HG02623 (cell line): ENCODE results near the gene CISH.

Experiments
- ATAC-seq: cut with Tn5 transposase; IDR thresholded peaks from one replicate; pipeline ENCODE4 v1.9.1; 2021; ENCODE audit warnings: moderate library complexity; ENCODE audit not compliant: unreplicated experiment

CISH gene

DNA sequence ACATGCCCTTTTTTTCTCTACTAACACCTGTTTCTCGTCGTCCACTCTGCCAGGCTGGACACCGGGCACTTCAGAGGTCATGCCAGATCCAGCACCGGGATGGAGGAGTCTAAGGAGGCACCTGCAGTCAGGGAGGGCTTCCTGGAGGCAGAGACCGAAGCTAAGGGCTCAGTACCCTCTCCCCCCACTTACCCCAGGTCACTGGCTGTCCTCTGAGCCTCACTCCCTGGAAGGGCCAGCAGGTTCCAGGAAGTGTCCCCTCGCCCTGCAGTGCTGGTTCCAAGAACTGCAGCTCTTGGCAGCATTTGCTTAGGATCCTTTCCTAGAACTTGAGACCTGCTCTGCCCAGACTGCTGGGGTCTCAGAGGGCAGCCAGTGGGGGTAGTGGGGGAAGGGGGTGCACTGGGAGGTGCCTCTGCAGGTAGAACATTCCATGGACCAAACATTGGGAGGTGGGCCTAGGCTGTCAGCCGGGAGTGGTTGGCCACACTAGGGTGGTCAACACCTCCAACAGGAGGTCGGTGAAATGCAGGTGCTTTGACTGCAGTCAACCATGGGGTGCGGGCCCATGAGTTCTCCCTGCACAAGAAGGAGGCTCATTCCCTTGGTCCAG, 11.3 kb downstream of the CISH start:
- no peak for ATAC-seq

DNA sequence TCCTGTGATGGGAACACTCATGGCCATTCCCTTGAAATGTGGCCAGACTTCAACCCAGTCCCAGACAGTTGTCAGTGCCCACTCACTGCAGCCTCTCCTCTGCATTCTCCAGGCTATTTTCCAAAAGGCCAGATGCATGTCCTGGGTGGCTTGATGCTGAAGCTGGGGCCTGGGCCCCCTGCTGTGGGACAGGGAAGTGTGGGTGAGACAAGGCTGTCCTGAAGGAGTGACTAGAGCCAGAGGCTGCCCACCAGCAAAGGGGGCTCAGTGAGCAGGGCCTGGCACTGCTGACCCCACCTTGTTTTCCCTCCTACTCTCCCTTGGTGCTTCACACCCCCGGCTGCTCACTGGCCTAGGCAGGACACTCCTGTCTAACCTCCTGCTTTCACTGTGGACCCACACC, 11.9 kb downstream of the CISH start:
- no peak for ATAC-seq

DNA sequence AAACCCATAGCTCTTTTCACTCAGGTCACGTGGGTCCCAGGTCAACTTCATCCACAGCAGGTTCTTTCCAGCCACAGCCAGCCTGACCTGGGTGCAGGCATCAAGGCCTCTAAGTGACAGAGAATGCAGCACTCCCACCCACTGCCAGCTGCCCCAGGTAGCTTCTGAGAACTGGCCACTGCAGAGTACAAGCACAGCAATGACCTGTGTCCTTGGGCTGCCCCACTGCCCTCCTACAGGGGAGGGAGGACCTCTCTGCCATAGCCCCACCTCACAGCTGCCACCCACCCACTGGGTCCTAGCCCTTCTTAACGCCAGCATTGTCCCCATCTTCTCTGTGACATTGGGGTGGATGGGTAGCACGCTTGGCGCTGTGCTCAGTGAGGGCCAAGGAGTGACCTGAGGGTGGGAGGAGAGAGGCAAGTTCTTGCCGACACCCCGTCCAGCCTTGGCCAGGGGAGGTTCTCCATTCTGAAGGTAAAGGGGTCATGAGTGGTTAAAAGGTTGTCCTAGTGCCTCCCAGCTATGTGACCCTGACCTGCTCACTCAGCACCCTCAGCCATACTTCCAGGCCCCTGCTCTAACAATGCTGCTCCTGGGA, 12.4 kb downstream of the CISH start:
- no peak for ATAC-seq

DNA sequence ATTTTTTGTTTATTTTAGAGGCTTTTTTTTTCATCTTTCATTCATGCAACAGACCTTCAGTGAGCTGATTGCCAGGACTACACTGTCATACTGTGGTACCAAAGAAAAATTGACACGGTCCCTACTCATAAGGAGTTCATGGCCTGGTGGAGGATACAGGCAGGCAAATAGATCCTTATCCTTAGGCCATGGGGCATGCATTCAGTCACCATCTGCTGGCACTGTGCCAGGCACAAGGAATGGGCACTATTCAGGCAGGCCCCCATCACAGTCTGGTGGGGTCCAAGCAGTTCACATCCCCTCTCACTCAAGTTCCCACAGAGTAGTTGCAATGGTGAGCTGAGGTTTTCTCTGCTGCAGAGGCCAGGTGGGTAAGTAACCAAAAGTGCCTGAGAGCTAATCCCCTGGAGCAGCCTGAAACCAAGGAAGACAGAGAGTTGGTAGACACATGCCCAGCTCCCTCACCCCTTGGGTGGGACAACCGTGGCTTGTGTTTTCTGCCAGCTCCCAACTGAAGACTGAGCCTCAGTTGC, 17.3 kb downstream of the CISH start:
- ATAC-seq, result no peak

DNA sequence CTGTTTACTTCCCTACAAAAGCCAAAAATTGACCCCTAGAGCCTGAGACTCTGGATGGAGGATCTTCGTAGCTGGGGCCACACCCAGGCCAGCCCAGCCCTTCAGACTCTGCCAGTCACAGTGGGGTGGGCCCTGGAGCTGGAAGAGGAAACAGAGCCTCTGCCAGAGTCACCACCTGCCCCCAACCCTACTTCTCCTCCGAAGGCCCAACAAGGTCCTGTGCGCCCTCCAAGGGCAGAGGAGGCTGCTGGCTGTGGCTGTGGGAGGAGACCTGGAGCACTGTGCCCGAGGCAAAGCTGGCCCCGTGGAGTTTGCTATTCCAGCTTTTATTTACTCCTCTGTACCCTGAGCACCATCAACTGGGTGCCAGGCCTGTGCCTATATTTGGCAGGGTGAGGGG, 19.0 kb downstream of the CISH start:
- no peak for ATAC-seq

DNA sequence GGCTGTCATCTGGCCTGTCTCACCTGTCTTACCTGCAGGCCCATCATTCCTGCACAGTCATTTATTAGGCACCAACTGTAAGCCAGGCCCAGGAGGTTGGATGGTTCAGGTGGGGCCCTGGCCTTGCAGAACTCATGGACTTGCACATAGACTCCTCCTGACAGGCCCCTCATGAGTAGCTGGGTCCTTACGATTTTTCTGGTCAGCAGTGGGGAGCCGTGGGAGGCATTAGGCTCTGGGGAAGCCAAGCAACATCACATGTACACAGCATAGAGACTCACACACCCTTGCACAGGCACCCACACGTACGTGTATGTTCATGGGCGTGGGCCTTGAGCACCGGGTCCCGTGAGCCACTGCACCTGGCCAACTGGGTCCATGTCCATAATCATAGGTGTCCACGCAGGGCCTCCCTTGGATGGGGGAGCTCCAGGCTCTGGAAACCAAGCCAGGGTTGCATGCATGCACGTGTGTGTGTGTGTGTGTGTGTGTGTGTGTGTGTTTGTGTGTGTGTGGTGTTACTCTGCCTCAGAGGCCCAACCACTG, 20.3 kb downstream of the CISH start:
- ATAC-seq, result no peak

DNA sequence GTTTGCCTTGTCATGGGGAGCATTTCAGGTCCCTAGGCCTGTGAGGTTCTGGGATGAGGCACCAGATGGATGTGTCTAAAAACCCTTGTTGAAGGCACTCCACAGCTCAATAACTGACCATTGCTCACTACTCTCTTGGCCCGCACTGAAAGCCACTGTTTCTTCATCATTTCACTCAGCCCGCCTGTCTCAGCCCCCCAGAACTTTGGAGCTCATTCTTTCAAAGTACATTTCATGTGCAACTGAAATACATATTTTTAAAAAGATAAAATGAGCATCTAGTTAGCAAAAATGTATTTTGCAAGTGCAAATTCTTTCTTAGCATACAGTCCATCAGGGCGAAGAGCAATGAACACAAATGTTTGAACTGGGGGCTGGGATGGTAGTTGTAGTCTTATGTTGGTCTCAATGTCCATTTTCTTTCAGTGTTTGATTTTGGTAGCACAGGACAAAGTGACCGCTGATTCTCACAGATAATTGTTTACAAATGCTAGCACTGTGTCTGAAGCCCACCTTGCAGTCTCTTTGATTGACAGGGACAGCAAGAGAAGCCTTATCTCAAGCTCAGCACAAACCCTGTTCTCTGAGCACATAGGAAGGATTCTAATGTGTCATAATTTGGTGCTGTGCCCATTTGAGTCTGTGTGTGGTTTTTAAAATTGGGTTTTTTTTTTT, 22.7 kb downstream of the CISH start:
- ATAC-seq, result no peak

DNA sequence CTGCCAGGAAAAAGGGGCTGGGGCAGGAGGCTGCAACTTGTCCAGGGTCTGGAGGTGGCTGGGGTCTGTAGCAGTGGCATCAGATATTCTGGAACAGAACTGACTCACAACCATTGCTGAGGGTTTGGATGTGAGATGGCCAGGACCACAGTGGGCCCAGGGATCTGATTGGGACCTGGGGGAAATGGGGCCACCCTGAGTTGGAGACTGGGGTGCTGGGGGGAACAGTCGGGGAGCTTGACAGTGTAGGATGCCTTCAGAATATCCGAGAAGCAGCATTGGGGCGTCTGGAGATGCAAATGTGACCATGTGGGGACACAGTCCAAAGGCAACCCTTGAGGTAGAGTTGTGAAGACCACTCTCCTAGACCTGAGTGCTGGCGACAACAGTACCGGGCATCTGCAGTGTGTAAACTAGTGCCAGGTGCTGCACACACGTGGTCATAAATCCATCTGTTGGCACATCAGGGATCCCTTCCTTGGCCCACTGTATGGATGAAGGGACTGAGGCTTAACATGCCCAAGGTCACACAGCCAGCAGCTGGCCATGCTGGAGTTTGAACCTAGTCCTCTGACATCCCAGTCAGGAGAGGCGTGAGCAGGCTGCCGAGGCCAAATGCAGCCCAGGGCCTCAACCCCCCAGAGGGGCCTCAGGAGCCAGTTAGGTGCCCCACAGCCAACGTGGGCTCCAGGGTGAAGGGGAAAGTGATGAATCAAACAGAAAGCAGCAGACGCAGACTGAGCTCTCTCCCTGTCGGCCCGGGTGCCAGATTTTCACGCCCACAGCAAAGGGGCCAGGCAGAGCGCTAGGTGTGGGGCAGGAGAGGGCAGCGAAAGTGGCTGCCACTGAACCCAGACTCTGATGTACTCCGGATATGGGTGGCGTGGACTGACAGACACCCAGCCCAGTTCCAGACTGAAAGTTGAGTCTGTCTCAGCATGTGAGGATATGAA, 23.5 kb downstream of the CISH start:
- ATAC-seq, result no peak

DNA sequence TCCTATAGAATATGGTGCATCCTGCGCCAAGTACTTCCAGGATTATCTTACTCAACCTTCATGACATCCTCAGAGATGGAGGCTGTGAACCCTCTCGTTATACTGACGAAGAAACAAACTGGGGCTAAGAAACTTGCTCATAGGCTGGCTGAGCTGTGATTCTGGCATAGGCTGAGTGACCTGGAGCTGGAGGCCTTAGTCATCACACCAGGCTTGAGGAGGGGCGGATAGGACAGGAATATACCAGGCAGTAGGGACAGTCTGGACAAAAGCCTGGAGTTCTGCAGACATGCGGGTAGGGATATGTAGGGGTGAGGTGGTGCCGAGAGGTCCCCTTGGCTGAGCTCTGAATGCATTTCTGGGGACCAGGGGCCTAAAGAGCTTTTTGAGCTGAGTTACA, 24.2 kb downstream of the CISH start:
- ATAC-seq, result no peak

DNA sequence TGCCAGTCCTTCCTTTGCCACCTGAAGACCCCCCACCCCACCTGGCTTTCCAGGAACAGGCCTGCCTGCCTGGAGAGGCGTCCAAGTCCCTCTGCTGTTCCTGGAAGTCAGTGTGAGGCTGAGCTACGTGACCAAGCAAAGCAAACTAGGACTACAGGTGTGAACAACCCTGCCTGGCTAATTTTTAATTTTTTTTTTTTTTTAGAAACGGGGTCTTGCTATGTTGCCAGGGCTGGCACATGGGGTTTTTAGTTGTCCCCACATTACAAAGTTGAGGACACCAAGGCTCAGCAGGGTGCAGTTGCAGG, 24.9 kb downstream of the CISH start:
- ATAC-seq, result no peak

DNA sequence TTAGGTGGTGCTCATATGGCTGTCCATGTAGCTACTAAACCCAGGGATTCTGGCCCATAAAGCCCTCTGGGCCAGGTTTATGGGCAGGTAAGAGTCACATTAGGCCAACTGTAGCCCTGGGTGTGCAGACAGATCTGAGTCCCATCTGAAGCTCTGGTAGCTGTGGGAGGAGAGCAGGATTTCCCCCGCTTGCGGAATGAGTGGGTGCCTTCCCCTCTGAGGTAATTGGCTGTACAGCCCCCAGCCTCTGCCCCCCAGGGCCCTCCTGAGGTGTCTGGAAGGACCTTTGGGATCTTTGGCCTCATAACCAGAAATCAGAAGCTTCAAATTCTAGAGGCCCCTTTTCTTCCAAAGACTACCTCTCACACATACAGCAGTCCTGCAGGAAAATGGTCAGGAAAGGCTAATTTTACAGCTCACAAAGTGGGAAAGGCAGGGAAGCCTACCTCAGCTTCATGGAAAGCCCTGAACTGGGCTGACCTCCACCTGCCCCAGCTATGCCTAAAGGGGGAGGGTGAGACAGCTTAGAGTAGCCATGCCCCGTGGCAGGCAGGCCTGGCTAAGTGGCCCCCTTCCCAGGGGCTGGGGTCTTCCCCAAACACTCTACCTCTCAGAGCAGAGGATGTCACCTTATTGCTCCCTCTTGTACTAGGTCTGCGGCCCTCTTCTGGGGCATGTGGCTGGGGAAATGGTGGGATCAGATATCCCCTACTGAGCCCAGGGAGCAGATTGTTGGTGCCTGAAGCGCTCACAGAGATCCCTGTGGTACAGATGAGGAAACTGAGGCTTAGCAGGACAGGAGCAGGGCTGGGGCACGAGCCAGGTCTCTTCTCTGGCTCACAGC, 25.4 kb downstream of the CISH start:
- ATAC-seq, result no peak

DNA sequence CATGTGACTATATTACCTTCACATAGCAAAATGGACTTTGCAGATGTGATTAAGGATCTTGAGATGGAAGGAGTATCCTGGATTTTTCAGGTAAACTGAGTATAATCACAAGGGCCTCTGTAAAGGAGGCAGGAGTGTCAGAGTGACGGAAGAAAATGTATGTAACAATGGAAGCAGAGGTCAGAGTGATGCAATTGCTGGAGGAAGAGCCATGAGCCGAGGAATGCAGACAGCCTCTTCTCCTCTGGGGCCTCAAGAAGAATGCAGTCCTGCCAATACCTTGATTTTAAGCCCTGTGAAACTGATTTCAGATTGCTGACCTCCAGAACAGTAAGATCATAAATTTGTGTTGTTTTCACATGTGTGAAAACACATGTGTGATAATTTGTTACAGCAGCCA, 27.2 kb downstream of the CISH start:
- ATAC-seq, result no peak

DNA sequence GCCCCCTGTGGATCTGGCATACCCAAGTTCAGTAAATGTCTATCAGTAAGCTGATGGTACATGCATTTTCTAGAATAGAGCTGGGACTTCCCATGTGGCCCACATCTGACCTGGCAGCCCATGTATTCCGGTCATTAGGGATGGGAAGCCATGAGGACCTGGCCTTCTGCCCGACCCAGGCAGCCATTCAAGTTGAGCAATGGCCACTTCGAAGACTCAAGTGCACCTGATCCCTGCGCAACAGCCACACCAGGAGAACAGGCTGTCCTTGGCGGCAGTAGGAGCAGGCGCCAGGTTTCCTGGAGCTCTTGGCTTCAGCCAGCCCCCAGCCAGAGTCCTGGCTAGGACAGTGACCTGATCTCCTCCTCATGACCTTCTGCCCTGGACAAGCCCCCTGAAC, 27.7 kb downstream of the CISH start:
- ATAC-seq, result no peak

DNA sequence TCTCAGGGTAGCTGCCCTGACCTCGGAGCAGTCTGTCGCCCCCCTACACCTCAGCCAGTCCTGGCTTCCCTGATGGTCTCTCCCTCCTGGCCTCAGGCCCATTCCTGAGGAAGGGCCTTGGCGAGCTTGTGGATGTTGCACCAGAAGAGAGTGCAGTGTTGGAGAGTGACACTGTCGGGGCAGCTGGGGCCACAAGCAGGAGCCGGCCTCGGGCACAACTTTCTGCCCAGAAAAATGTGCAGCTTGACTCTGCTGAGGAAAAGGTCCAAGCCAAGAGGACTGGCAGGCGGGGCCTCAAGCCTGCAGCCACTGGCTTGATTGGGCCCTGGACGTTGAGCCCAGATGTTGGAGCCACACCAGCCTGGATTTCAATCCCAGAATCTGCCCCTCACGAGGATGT, 29.5 kb downstream of the CISH start:
- no peak for ATAC-seq

DNA sequence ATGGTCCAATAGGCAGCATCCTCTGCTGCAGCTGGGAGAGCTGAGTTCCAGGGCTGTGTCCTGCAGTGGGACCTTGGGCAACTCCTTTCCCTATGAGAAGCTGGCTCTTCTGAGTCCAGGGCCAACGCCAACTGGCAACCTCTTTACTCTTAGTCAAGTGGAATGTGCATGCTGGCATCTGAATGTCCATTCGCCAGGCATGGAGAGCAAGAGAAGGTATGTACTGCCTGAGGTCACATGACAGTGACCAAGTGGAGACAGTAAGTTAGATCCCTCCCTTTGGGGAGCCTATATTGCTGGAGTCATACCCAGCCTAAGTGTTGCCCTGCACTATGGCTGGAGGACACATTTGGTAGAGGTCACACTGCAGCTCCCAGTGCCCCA, 30.1 kb downstream of the CISH start:
- no peak for ATAC-seq

DNA sequence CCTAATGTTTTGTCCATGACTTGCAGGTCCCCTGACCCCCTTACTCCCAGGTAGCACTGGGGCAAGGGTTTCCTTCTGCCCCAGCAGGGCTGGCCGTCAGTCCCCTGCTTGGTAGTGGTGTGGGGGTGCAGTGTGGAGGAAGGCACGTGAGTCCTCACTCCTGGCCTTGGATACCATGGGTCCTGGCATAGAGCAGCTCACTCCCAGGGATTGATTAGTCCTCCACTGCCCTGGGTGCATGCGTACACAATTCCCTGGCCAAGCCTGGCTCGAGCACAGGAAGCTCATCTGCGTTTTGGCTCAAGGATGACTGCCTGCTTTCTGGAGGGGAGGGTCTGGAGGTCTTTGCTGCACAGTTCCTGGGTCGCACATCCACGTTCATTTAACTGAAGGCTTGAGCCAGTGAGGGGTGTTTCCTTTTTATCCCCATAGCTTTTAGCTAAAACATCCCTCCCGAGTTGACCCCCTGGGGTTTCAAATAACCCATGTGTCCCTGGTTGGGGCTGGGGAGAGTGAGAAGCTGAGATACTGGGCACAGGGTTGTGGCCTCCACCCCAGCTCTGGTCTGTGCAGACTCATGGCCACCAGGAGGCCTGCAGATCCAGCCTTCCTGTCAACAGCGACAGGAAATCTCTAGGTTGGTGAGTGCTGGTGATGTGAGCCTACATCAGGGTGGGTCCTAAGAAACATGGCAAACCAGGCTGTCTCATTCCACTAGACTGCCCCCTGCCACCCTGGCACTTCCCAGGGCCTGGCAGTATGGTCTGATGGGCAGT, 30.7 kb downstream of the CISH start:
- ATAC-seq, result no peak

DNA sequence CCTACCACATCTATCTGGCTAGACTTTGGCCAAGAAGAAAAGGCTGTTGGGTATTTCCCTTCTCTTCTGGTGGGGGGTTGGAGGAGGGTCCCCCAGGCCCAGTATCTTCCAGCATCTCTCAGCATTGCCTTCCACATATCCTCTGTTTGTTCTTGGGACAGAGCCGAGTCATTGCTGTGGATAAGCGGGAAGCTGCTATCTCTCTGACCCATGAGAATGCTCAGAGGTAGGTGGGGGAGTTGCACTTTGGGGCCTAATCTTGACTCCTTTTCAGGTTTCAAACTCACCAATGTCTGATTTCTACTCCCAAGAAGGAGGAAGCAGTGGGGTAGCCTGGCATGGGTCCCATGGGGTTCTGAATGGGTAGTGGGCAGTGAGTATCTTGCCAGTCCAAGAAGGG, 34.2 kb downstream of the CISH start:
- no peak for ATAC-seq

DNA sequence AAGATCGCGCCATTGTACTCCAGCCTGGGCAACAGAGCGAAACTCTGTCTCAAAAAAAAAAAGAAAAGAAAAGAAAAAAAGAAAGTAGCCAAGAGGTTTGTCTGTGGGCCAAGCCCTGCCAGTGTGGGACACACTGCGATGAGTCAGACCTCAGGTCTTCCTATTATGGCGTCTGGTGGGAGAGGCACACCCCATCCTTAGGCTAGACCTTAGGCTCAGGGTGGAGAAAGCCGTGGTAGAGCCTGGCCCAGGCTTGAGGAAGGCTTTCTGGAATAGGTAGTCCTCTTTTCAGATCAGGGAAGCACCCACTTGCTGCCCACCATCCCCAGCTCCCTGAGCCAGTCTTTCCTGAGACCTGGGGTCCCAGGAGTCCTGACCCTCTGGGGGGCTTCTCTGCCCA, 36.2 kb downstream of the CISH start:
- no peak for ATAC-seq

DNA sequence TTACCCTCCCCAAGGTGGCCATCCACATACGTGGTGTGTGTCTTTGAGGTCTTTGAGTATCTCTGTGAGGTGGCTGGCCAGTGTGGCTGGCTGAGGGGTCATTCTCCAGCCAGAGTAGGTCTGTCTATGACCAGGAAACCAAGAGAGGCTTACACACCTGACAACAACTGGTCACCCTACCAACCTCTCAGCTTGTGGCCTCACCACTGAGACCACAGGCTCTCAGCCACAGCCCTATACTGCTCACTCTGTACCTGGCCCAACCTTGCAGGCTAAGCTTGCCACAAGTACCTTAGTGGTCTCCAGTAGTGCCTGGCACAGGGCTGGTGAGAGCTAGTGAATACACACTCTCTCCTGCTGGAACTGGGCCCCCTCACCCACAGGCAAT, 37.1 kb downstream of the CISH start:
- no peak for ATAC-seq
